ENCODE results near the gene TWNK. TPM values are rescaled to one million over a fixed set of nuclear protein-coding genes. Genes with fewer than 3 reads are reported as not detected.

Gene TWNK
- total and polyA plus RNA-seq, 10 of the 15 experiments (the other 5 are each of a cell fraction or from before 2014, with no cell fraction given), result 13.6 to 32.8 (median 18.0) TPM

DNA sequence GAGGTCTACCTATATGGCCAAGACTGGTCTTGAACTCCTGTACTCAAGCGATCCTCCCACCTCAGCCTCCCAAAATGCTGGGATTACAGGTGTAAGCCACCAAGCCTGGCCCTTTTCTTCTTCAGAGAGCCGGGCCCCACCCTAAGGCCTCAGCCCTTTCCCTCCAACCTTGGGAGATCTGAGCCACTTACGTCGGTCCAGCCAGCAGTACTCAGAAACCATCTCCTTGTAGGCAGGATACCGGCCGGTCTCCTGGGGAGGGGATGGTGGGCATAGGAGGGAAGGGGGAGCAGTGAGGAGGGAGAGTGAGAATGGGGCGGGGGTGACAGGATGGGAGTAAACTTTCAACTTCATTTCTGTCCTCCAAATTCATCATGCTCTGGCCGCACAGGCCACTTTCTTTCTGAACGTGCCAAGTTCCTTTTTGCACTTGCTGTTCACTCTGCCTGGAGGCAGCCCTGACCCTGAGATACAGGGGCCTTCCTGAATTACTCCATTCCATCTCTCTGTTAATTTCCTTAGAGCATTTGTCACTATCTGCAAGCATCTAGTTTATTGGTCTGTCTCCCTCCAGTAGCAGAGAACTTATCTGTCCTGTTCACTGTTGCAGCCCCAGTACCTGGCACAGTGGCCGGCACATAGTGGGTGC is 33.2 kb downstream of the TWNK start (continued):
- TF ChIP-seq EP300 (IDR thresholded peaks at IDR 0.05; ENCODE audit: borderline replicate concordance in 1 of 2, control insufficient read depth in 1 of 2, low read depth in 2 of 2, low read length in 2 of 2), result no peak
- TF ChIP-seq, protein P1, sequence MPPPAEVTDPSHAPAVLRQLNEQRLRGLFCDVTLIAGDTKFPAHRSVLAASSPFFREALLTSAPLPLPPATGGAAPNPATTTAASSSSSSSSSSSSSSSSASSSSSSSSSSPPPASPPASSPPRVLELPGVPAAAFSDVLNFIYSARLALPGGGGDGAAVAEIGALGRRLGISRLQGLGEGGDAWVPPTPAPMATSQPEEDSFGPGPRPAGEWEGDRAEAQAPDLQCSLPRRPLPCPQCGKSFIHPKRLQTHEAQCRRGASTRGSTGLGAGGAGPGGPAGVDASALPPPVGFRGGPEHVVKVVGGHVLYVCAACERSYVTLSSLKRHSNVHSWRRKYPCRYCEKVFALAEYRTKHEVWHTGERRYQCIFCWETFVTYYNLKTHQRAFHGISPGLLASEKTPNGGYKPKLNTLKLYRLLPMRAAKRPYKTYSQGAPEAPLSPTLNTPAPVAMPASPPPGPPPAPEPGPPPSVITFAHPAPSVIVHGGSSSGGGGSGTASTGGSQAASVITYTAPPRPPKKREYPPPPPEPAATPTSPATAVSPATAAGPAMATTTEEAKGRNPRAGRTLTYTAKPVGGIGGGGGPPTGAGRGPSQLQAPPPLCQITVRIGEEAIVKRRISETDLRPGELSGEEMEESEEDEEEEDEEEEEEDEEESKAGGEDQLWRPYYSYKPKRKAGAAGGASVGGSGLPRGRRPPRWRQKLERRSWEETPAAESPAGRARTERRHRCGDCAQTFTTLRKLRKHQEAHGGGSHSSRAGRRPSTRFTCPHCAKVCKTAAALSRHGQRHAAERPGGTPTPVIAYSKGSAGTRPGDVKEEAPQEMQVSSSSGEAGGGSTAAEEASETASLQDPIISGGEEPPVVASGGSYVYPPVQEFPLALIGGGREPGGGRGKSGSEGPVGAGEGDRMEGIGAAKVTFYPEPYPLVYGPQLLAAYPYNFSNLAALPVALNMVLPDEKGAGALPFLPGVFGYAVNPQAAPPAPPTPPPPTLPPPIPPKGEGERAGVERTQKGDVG (CRISPR knock-in tag; IDR thresholded peaks at IDR 0.05), result no peak
- TF ChIP-seq, protein P2, sequence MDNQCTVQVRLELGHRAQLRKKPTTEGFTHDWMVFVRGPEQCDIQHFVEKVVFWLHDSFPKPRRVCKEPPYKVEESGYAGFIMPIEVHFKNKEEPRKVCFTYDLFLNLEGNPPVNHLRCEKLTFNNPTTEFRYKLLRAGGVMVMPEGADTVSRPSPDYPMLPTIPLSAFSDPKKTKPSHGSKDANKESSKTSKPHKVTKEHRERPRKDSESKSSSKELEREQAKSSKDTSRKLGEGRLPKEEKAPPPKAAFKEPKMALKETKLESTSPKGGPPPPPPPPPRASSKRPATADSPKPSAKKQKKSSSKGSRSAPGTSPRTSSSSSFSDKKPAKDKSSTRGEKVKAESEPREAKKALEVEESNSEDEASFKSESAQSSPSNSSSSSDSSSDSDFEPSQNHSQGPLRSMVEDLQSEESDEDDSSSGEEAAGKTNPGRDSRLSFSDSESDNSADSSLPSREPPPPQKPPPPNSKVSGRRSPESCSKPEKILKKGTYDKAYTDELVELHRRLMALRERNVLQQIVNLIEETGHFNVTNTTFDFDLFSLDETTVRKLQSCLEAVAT (IDR thresholded peaks at IDR 0.05), result no peak

DNA sequence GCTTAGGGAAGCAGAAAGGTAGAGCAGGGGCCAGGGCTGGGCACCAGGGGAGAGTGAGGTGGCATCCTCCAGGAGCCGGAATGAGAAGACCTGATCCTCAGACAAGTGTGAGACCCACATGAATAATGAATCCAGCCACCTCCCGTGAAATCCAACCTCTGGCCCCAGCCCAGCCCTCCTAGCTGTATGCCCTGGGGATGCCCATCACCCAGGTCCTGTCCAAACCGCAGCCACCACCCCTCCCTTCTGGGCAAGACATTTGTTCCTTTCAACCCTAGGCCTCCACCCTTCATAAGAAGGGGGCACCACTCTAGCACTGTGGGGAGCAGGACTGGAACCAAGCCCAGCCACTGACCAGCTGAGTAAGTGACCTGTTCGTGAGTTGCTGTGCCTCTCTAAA is 33.9 kb downstream of the TWNK start:
- ChIA-PET POLR2A (no interaction called here), CTCF (no interaction called here), SMC1A (ENCODE audit: uncharacterized antibody, unreplicated experiment) (no interaction called here), RAD21 (ENCODE audit: unreplicated experiment) (no interaction called here)
- no peak overlapping the region for H2AFZ ChIP-seq (ENCODE audit: control insufficient read depth, low read depth, low read length)
- FAIRE-seq (no peak), DNase-seq (ENCODE audit: low read depth, low spot score) (no peak), ATAC-seq (no peak)
- H3K27me3 ChIP-seq (replicated peaks in 1 of 2; ENCODE audit: control insufficient read depth in 2 of 2, insufficient read depth in 2 of 2, low read length in 1 of 2), result peaks cover 10% of the 10 kb centered on the region in 2 experiments; a peak in 3 of 4 replicates
- no peaks in the 10 kb centered on the region for H3K79me2 ChIP-seq (ENCODE audit: control insufficient read depth, insufficient read depth, low read length)
- peaks cover 9% of the 10 kb centered on the region for H3K4me1 ChIP-seq (ENCODE audit: control insufficient read depth, insufficient read depth, low read length)
- H3K4me2 ChIP-seq (ENCODE audit: control insufficient read depth, insufficient read depth), result no peak overlapping the region
- H3K9ac ChIP-seq (ENCODE audit: control insufficient read depth, insufficient read depth, low read length), result no peak overlapping the region
- H3K9me3 ChIP-seq (replicated peaks; ENCODE audit: control insufficient read depth, insufficient read depth, low read length), result no peaks in the 10 kb centered on the region
- no TSS peak for BruUV-seq (replicated peaks)
- in situ Hi-C loops (cut with MboI), result no loop called here
- H3K27ac ChIP-seq (ENCODE audit: control insufficient read depth, insufficient read depth), result no peak overlapping the region
- no peaks in the 10 kb centered on the region for H4K20me1 ChIP-seq (ENCODE audit: control insufficient read depth, insufficient read depth)
- H3K36me3 ChIP-seq (ENCODE audit: control insufficient read depth in 2 of 2, insufficient read depth in 2 of 2, low read length in 1 of 2), result no peaks in the 10 kb centered on the region
- no peak overlapping the region for H3K4me3 ChIP-seq
- TF ChIP-seq SUZ12 (IDR thresholded peaks at IDR 0.05; ENCODE audit: unreplicated experiment) (no peak), BCL11A (IDR thresholded peaks at IDR 0.05; ENCODE audit: low read depth, low read length) (no peak), NFYB (IDR thresholded peaks at IDR 0.05; ENCODE audit: insufficient read depth, low read depth, low read length) (no peak), POLR2AphosphoS5 (IDR thresholded peaks at IDR 0.05; ENCODE audit: low read length) (no peak)
- TF ChIP-seq, protein P3, sequence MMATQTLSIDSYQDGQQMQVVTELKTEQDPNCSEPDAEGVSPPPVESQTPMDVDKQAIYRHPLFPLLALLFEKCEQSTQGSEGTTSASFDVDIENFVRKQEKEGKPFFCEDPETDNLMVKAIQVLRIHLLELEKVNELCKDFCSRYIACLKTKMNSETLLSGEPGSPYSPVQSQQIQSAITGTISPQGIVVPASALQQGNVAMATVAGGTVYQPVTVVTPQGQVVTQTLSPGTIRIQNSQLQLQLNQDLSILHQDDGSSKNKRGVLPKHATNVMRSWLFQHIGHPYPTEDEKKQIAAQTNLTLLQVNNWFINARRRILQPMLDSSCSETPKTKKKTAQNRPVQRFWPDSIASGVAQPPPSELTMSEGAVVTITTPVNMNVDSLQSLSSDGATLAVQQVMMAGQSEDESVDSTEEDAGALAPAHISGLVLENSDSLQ (IDR thresholded peaks at IDR 0.05), result no peak
- intact Hi-C loops (cut with micrococcal nuclease; ENCODE audit: unreplicated experiment), result no loop called here
- WGBS (ENCODE audit: insufficient coverage, insufficient replicate concordance, low lambda C conversion rate, missing lambda C conversion rate), result 41% methylated on average over 4 of the region's 4 CpGs
